SU-DHL-6 (cell line): ENCODE measurements around the gene NPIPA3.

Experiments used
- CTCF ChIP-seq: fragments of 200-600 bp; sonication (generic); IDR thresholded peaks from one replicate; pipeline ENCODE4 v1.5.1; 2017; ENCODE audit warnings: antibody characterized with exemption, mild to moderate bottlenecking, low read length, moderate library complexity; ENCODE audit not compliant: insufficient read depth, poor library complexity, severe bottlenecking
- EZH2phosphoT487 ChIP-seq: fragments of 200-600 bp; sonication (generic), shearing (Covaris generic); conservative IDR thresholded peaks from 2 replicates; pipeline ENCODE4 v1.6.1; 2018; ENCODE audit warnings: mild to moderate bottlenecking, antibody characterized with exemption, low read length, moderate library complexity, mixed read lengths

- TF ChIP-seq CTCF (no peak), EZH2phosphoT487 (no peak)
Measured at GRCh38 chr16:14678748-14679497, 24.3 kb upstream of the NPIPA3 start.
